GM21528 (cell line): ENCODE results near the gene CD163.
"Not testable (repeated sequence)": the region's sequence is repeated elsewhere in the genome, so short reads cannot be mapped to it uniquely, and the experiment has no call there.

Experiments used
- ATAC-seq: cut with Tn5 transposase; IDR thresholded peaks from one replicate; pipeline ENCODE4 v1.9.1; 2021; ENCODE audit warnings: mild to moderate bottlenecking, moderate library complexity; ENCODE audit not compliant: unreplicated experiment, low FRiP score

The CD163 gene

GRCh38 chr12:7451756-7452155, 51.8 kb downstream of the CD163 start:
- ATAC-seq, result no peak

- ATAC-seq, result no peak
Measured at GRCh38 chr12:7450667-7451066, 52.9 kb downstream of the CD163 start.

- ATAC-seq, result no peak
Measured at GRCh38 chr12:7448099-7448498, 55.5 kb downstream of the CD163 start.

DNA sequence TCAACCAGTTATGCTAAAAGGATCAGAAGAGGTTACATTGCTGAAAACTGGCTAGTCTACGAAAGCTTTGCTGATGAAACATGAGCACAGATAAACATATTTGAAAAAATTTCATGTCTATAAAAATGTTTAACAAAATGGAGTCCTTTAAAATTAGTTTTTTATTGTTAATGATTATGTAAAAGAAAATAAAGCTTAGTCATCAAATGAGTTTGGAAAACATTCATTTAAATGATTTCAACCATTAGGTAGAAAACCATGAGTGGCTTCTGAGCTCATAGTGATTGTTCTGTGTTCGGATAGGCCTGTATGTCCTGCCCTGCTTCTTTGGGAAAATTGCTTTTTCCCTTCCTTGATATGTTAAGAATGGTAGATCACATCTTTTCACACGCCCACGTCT, 59.0 kb downstream of the CD163 start:
- no peak for ATAC-seq

DNA sequence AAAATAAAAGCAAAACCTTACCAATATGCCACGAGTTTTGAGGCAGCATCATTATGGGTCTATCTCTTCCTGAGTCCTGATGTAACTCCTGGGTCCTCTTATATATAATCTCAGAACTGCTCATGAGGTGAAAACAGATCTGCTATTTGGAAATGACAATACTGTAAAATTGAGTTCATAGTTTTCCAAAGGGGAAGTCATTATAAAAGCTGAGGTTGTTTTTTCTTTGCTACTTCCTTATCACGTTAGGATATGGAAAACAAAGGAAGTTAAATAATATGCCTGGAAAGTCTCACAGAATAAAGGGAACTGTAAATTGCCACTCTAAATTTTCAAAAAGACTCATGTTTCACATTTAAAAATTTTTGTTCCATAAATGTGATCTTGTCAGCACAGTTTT, 59.5 kb downstream of the CD163 start, which contains the start of gene CD163L1:
Gene CD163L1, minus strand, starts transcription at position 78 of the 400 bp plus-strand sequence. Its CDS starts 26 bp downstream, at position 52.
- no peak for ATAC-seq

GRCh38 chr12:7441216-7441615, 62.4 kb downstream of the CD163 start:
- no peak for ATAC-seq

- ATAC-seq, result no peak
Measured at GRCh38 chr12:7439579-7440505, 63.7 kb downstream of the CD163 start.

- ATAC-seq, result not testable (repeated sequence)
Measured at GRCh38 chr12:7438291-7438995, 65.1 kb downstream of the CD163 start.

- ATAC-seq, result not testable (repeated sequence)
Measured at GRCh38 chr12:7437494-7437893, 66.1 kb downstream of the CD163 start.

GRCh38 chr12:7434670-7435069, 68.9 kb downstream of the CD163 start:
- no peak for ATAC-seq

- no peak for ATAC-seq
Measured at GRCh38 chr12:7433276-7433822, 70.2 kb downstream of the CD163 start.

- ATAC-seq, result no peak
Measured at GRCh38 chr12:7431993-7432685, 71.4 kb downstream of the CD163 start.
